HS-27A (cell line): ENCODE data around the gene NR2F2.

Experiments used
- DNase-seq: peaks from one replicate; pipeline ENCODE4 v3.0.0-alpha.2; 2012; ENCODE audit warnings: low read depth, missing footprints

Gene NR2F2

DNA sequence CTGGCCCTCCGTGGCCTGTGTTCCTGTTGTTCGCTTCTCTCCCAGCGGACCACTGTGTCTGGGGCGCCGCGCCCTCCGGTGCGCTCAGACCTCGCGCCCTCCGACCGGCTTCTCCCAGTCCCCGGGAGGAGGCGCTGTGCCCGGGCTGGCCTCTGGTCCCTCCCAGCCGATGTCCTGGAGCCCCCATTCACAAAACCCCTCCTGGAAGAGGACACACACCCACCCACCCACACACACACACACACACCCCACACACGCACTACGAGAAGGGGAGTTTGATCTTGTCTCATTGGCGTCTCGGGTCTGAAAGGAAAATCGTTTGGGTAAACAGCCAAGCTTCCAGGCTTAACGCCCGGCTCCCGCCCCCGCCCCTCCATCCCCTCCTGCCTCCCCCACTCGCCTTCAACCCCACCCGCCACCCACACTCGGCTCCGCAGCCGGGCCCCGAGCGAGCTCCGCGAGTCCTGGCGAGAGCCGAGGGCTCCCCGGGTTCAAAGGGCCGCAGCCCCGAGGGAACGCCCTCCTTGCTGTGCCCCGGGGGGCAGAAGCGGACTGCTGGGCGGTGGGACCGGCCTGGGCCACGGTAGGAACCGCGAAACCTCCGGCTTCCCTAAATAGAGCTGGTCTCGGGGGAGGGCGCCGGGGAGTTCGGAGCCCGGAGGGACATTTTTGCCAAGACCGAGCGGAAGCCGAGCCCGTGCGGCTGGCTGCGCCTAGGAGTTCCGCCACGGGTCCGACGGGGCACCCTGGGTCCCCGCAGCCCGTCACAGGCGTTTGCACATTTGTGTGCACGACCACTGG lies 23.6 kb downstream of the NR2F2 start:
- DNase-seq, result no peak

DNA sequence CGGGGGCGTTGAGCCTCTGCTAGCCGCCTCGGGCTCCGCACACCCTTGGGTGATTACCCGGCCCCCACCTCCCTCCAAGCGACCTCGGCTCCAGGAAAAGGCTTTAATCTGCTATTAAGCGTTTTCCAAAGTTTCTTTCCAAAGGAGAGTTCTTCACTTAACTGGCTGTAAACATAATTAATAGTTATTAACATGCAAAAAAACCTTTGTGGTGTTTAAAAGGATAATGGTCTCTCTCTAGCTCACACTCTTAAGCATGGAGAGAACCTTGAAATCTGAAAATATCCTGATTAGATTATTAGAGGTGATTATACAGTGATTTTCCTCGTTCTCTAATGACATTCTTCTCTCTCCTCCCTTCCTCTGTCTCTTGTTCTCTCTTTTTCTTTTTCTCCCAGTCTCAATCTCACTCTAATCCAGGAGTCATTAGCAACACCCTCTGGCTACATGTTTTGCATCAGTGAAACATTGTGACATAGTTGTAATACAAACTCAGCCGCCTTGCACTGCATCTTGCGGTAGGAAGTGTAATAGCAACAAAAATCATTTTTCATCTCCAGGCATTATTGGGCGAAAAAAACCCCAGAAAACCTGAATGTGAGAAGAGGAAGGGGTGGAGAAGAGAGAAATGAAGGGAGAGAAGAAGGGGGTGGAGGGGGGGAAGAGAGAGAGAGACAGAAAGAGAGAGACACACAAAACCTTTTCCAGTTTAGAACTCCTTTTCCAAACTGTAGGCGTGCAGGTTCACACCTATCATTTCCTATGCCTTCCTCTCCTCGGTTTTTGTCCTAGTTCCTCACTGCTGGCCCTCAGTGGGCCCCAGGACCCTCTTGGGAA lies 24.4 kb downstream of the NR2F2 start:
- no peak for DNase-seq

DNA sequence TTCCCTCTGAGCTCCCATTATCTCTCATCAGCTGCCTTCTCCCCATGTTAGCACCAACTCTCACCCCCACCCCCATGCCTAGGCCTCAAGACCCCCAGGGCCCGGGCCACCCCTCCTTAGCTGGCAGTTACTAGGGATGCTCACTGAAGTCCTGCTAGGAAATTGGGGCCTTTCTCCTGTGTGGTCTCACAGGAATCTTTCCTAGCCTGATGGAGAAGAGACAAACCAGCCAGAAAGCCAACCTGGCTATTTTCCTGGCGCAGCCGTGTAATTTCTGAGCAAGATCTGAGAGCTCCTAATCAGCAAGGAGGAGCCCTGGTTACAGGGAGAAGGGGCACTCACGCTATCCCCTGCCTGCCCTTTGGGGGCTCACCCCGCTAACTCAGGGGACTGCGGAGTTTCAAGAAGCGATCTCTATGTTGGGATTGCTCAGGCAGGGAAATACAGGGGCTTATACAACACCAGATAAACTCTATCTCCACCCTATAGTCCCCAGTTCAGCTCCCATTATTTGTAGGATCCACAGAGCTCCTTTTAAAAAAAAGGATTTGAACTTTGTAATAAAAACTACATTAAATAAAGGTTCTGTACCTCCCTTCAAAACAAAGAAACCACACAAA lies 25.2 kb downstream of the NR2F2 start:
- DNase-seq, result no peak

DNA sequence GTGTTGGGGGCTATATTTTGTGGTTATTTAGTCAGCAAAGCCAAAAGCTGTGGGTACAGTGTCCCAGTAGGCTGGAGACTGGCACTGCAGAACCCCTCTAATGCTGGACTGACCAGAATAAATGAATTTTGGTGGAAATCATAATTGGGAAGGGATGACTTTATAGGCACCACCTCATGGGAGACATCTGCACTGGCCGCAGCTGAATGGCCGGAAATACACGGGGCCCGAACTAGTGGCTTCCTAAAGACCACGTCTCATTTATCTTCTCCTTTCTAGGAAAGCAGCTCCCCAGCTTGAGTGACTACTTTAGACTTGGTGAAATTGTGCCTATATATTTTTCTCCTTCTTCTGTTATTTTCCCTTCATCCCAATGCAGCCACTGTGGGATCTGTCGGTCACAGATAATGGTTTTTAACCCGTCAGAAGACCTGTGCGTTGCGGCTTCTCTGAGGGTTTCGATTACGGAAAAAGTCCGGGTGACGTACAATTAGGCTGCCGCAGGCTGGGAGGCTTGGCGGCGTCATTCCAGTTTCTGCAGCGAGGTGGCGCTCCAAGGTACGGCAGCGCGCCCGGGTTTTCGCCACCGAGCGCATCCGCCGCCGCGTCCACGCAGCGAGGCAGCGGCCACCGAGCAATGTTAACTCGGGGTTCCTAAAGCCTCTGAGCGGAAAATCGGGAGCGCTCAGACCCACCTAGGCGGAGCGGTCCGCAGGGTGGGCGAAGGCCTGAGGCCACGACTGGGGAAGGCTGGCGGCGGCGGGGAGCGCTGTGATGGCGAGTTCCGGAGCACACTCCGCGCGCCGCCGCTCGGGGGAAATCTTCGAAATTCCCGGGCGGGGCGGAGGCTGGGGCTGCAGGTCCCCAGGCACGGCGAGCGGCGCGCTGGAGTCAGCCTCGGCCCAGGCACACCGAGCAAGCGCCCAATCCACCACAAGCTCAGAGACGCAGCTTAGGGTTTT lies 26.3 kb downstream of the NR2F2 start:
- no peak for DNase-seq

DNA sequence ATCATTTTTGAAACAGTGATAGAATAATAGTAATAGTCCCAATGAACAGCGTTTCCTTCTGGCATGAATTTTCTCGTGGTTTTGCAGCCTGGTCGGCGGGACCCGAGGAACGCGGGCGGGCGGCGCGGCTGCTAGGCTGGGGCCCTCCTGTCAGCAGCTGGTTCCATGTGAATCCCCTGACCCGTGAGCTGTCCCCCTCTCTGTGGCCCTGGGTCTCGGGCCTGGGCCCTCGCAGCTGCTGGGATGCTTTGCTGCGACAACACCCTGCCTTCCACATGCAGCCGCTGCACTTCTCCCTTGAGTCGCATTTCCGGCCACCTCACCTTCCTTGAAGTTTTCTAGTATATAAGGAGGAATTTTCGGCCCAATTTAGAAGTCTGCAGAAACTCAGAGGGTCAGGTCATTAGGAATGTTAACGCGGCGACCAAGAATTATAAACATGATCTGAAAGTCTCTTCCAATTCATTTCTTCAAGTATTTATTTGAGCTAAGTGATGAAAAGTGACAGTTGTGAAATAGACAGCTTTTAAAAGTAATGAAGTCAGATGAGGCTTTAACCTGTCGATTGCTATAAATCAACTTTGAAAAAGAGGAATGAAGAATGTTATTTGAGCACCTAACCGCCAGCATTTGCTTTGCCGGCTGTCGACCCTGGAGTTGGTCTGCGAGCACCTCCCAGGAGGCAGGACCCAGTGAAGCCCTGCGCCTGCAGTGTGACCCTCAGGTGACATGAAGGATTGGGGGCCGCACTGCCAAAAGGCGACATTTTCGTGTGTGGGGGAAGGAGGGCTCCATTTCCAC lies 27.7 kb downstream of the NR2F2 start:
- no peak for DNase-seq

DNA sequence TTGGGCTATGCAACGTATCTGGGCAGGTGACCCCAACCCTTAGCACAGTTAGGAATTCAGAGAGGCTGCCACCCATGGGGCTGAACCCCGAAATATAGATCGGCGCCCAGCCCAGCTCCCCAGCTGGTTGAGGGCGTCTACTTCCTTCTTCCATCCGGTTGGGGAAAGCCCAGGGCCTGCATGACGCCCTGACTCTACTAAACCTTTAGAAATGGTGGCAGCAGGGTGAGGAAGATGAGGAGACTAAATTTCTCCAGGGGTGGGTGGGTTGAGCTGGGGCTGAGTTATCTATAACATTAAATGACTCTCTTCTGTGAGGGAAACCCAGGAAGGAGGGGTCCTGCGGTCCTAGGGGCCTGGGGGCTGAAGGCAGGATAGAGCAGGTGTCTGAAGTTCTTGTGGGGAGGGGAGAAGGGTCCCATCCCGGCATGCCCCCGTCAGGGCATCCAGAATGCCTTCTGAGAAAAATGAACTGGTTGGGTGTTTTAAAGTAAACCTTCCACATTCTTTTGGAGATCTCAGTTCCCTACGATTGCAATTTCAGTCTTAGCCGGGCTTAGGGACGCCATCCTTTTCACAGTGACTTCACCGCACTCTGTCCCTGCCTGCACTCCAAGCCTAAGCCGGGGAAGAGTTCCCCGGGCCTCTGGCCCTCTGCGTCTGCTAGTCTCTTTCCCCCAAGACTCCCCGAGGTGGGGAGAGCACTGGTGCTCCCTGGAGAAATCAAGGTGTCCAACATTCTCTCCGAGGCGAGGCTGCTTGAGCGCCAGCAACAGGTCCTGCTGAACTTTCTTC lies 28.5 kb downstream of the NR2F2 start:
- DNase-seq, result no peak

DNA sequence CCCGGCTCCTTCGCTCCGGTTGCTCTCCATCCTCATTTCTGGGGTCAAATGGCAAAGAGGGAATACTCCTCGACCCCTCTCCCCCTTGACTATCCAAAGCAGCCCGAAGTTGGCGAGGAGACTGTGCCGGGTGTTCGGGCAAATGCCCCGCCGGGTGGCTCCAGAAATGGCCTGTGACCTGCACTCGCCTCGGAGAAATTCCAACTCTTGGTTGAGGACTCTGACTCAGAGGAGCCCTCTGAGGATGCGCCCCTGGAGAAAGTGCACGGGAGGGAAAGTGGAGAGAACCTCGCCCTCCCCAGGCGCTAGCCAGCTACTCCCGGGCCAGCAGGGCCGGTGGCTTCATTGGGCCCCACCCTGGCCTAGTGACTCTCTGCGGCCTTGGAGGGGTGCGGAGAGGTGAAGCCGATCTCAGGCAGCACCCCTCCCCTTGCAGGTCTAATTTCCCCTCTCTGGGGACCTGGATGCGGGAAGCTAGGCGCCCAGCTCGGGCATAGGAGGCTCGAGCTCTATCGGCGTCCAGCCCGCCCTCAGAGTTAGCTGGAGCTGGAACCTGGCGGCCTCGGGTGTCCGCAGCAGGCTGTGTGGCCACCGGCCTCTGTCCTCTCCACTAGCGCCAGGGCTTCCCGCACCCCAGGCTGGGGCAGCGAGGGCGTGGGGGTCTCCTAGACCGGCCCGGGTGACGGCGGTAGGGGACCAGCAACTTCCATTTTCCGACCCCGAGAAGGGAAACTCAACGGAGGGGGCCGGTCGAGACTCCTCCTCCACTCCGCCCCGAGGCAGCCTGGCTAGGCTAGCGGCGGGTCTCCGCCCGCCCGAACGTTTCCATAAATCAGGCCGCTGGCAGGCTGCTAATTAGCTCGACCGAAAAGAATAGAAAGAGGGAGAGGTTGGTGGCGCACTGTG lies 29.4 kb downstream of the NR2F2 start:
- no peak for DNase-seq

DNA sequence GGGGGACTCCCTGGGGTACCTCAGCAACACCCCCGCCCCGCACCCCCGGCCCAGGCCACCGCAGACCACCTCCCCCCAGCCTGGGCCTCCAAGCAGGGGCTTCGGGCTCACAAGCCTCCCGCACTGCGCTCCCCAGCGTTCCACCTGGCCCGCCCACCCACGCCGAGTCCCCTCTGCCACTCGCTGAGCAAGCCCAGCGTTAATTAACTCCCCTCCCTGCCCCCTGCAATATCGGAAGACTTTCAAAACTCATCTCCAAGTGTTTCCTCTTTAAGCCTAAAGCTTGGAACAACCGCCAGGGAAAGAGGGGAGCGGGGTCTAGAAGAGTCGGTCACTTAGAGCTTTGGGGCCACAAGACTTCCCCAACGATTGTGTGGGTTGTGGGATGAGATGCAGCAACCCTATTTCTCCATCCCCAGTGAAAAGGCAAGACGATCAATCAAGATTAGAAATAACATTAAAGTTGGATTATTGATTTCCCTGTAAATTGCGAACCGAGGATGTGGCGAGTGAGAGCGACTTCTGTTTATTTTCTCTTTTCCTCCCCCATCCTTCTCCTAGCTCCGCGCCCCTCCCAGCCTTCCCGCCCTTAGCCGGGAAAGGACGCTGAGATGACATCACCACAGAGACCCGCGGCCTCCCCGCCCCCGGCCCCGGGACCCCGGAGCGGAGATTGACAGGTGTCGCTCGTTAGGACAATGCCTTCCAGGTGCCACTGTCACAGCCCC lies 30.2 kb downstream of the NR2F2 start:
- DNase-seq, result no peak

DNA sequence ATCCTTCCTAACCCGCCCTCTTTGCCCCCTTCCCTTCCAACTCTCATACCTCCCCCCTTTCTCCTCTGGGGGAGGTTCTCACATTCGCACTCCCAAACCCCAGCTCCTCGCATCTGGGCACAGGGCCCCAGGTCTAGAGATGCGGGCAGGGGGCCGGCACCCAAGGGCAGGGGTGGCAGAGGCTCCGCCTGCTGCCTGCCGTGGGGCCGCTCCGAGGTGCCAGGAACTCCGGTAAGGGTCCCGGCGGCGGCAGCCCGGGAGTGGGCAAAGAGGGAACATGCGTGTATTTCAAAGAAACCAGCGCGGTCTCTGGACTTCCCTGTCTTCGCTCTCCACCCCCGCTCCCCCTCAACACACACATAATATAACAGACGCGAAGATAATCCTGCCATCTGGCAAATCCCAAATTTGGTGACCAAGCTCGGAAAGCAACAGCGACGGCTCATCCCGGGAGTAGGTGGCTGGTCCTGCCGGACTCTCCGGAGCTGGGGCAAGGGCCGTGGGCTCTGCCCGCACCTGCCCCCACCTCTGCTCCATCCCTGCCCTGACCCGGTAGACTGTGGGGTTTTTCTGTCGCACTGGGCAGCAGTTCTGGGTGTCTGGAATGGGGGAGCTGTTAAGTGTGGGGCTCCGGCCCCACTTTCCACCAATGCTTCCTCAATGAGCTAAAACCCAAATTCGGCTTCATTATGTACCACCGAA lies 31.0 kb downstream of the NR2F2 start:
- DNase-seq, result no peak

DNA sequence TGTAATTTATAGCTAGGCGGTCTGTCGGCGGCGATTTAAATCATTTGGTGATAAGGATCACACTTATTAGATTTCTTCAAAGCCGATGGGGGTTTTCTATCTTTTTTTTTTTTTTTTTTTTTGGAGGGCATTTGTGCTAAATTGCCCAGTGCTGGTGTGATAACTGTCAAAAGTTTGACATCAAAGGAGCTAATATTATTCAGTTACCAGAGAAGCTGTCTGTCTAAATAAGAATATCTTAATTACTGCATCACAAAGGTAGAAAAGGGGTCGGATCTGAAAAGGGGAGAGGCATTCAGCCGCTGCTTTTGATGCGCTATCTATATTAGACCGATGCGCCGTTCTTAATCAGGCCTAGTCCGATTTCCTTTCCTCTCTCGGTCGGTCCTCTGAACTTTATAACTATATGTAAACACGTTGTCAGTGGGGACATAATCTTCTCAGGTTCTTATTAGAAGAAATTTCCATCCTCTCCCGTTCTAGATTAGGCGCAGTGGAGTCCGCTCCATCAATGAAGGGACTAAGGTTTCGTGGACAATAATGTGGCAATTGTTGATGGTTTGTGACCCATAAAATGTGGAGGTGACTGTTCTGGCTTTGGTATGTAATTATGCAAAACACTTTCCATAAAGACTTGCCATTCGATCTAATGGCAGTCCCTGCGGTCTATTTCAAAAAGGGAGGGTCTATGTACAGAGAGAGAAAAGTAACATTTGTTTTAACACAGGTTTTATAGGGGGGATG lies 31.7 kb downstream of the NR2F2 start:
- DNase-seq, result no peak

DNA sequence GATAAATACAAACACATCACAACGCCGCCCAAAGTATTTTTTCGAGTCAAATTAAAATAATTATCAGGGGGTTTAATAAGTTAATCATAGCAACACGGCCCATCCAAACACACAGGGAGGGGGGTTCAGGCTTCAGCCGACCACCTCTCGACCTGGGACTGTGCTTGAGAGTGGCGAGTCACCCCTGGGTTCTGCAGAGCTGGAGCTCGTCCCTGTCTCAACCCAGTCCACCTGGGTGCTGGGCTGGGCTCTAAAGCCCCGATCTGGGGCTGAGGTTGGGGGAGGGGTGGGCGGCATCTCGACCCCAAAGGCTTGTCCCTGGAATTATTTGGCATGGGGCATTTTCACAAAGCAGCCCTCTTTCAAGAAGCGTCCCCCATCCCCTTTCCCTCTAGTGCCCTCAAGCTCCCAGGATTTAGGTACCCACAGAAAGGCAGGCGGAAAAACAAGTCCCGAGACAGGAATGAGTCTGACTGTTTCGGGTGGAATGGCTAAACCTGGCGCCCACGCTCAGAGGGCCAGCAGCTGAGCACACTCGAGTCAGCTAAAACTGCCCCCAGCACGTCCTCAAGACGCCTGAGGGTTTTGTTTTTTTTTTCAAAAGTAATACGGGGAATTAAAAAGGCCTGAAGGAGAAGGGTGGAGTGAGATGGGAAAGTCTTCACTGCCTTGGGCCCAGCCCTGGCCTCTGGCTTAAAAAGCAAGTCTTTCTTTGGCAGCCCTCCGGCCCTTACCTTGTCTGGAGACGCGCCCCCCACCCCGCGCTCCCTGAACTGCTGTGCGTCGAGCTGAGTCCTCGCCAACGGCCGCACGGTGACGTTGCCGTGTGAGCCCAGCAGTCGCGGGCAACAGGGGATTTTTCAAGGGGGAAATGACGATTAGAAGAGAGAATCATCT lies 32.5 kb downstream of the NR2F2 start:
- no peak for DNase-seq

DNA sequence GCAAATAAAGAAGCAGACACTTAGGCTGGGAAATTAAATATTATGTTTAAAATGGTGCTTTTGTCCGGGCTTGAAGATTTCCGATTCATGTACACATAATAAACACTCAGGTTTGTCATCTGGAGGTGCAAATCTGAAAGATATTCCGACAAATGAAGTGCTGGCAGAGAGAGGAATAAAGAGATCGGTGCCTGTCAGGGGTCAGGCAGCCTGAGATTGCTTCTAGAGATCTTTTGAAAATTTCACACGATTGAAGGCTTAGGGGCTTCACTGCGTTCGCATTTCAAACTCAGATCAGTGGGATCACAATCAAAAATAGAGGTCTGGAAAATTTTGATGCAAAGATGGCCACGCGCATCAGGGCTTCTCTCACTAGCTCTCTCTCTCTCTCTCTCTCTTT lies 33.2 kb downstream of the NR2F2 start:
- no peak for DNase-seq

DNA sequence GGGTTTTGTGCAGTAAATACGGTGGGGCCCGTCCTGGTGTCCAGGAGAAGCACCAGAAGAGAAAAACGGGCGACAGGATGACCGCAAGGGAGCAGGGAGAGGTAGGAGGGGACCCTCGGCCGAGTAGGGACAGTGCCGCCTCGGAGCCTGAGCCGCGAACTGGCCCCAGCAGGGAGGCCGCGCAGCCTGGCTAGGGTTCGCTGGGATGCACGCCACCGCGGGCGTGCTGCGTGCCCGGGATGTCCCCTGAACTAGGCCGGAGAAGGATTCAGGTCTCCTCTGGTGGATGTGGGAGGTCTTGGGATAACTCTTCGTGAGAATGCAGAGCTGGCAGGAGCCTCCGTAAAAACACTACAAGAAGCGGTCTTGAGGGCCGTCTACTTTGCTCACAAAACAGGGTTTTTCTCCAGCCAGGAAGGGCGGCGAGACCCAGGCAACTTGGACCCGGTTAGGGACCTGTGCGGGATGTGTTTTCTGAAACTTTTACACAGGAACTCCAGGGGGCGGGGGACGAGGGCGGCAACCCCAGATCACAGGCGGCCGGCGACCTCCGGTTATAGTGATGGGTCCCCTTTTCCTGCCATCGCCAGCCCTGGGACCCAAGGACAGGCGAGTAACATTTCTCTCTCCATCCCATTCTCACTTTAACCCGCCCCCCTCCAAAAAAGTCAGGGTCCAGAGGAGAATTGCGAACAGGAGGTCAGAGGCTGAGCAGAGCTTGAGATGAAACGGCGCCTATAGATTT lies 35.5 kb downstream of the NR2F2 start:
- DNase-seq, result no peak

DNA sequence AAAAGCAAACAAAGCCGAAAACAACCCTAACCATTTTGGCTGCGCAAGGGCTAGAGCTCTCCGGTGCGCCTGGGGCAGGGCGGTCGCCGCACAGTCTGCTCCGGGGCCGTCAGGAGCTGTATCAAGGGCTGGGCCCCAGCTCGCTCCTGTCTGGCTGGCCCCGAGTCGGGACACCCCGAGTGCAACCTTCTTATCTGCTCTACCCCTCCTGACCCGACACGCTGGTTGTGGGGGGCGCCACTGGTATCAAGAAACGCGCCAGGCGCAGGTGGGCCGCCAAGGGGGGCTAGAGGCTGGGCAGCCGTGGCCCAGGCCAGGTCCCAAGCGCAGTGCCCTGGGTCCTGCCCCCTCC lies 36.0 kb downstream of the NR2F2 start:
- no peak for DNase-seq
